ENCODE results near the gene NTM.
"Not testable (repeated sequence)": the region's sequence is repeated elsewhere in the genome, so short reads cannot be mapped to it uniquely, and the experiment has no call there.

The NTM gene

GRCh38 chr11:131421066-131421855 lies 50.8 kb downstream of the NTM start:
- no peak for DNase-seq (ENCODE audit: extremely low spot score)
- ChIA-PET POLR2A (no interaction called here), CTCF (no interaction called here)
- no peak for TF ChIP-seq CTBP1 (IDR thresholded peaks at IDR 0.05; ENCODE audit: borderline replicate concordance)
- no peak for TF ChIP-seq NFRKB (IDR thresholded peaks at IDR 0.05)
- TF ChIP-seq SP1 (IDR thresholded peaks at IDR 0.05): no peak
- TF ChIP-seq ARNT (IDR thresholded peaks at IDR 0.05): no peak
- TF ChIP-seq SUZ12 (IDR thresholded peaks at IDR 0.05): no peak
- no peak for TF ChIP-seq PKNOX1 (IDR thresholded peaks at IDR 0.05)
- no peak for TF ChIP-seq TARDBP (IDR thresholded peaks at IDR 0.05)
- no peak for TF ChIP-seq LEF1 (IDR thresholded peaks at IDR 0.05; ENCODE audit: borderline replicate concordance)
- TF ChIP-seq ZNF384 (IDR thresholded peaks at IDR 0.05): no peak
- no peak for TF ChIP-seq L3MBTL2 (conservative IDR thresholded peaks at IDR 0.05)

GRCh38 chr11:131422029-131422428 lies 51.6 kb downstream of the NTM start:
- POLR2A ChIA-PET: no interaction called here
- CTCF ChIA-PET: no interaction called here
- DNase-seq (ENCODE audit: extremely low spot score): no peak
- TF ChIP-seq FOXK2 (IDR thresholded peaks at IDR 0.05): no peak

- no peak for TF ChIP-seq NFRKB (IDR thresholded peaks at IDR 0.05)
- no peak for TF ChIP-seq SP1 (IDR thresholded peaks at IDR 0.05)
- no peak for TF ChIP-seq FOXA1 (IDR thresholded peaks at IDR 0.05)
- TF ChIP-seq HDGF (IDR thresholded peaks at IDR 0.05; ENCODE audit: borderline replicate concordance): no peak
- TF ChIP-seq FOXK2 (IDR thresholded peaks at IDR 0.05): no peak
- TF ChIP-seq LEF1 (IDR thresholded peaks at IDR 0.05; ENCODE audit: borderline replicate concordance): no peak
- TF ChIP-seq L3MBTL2 (conservative IDR thresholded peaks at IDR 0.05): no peak
- TF ChIP-seq ELF4 (IDR thresholded peaks at IDR 0.05): no peak
- no peak for TF ChIP-seq ARNT (IDR thresholded peaks at IDR 0.05)
- no peak for TF ChIP-seq FOXM1 (IDR thresholded peaks at IDR 0.05; ENCODE audit: borderline replicate concordance)
- ChIA-PET CTCF (no interaction called here), POLR2A (no interaction called here)
- DNase-seq (ENCODE audit: extremely low spot score): no peak
Observed at GRCh38 chr11:131422496-131422895, 52.1 kb downstream of the NTM start.

GRCh38 chr11:131423688-131424087 lies 53.3 kb downstream of the NTM start:
- POLR2A ChIA-PET: interaction anchor here (0.8 kb wide), 1 partner anchor 161 kb away, joined by 3 read pairs; no protein-coding TSS in a partner anchor
- no peak for DNase-seq (ENCODE audit: extremely low spot score)
- CTCF ChIA-PET: no interaction called here
- TF ChIP-seq FOXM1 (IDR thresholded peaks at IDR 0.05; ENCODE audit: borderline replicate concordance) (no peak), TARDBP (IDR thresholded peaks at IDR 0.05) (no peak), ZNF384 (IDR thresholded peaks at IDR 0.05) (no peak), FOXK2 (IDR thresholded peaks at IDR 0.05) (no peak), SP1 (IDR thresholded peaks at IDR 0.05) (no peak), SUZ12 (IDR thresholded peaks at IDR 0.05) (no peak), BHLHE40 (IDR thresholded peaks at IDR 0.05; ENCODE audit: borderline replicate concordance) (no peak), FOXA1 (IDR thresholded peaks at IDR 0.05) (no peak), ELF4 (IDR thresholded peaks at IDR 0.05) (no peak), LEF1 (IDR thresholded peaks at IDR 0.05; ENCODE audit: borderline replicate concordance) (no peak), PKNOX1 (IDR thresholded peaks at IDR 0.05) (no peak), CTBP1 (IDR thresholded peaks at IDR 0.05; ENCODE audit: borderline replicate concordance) (no peak), HDGF (IDR thresholded peaks at IDR 0.05; ENCODE audit: borderline replicate concordance) (no peak)

GRCh38 chr11:131424257-131424876 lies 54.0 kb downstream of the NTM start:
- POLR2A ChIA-PET: interaction anchor here (0.8 kb wide), 1 partner anchor 160 kb away, joined by 3 read pairs; no protein-coding TSS in a partner anchor
- CTCF ChIA-PET: interaction anchor here (0.7 kb wide), 1 partner anchor 38 kb away, joined by 4 read pairs; no protein-coding TSS in a partner anchor
- not testable (repeated sequence) for DNase-seq (ENCODE audit: extremely low spot score)

- CTCF ChIA-PET: interaction anchor here (0.7 kb wide), 1 partner anchor 39 kb away, joined by 4 read pairs; no protein-coding TSS in a partner anchor
- POLR2A ChIA-PET: no interaction called here
- no peak for DNase-seq (ENCODE audit: extremely low spot score)
- TF ChIP-seq FOXK2 (IDR thresholded peaks at IDR 0.05): no peak
- TF ChIP-seq NFRKB (IDR thresholded peaks at IDR 0.05): no peak
- TF ChIP-seq FOXA1 (IDR thresholded peaks at IDR 0.05): no peak
- no peak for TF ChIP-seq SUZ12 (IDR thresholded peaks at IDR 0.05)
- no peak for TF ChIP-seq LEF1 (IDR thresholded peaks at IDR 0.05; ENCODE audit: borderline replicate concordance)
- no peak for TF ChIP-seq SP1 (IDR thresholded peaks at IDR 0.05)
- TF ChIP-seq PKNOX1 (IDR thresholded peaks at IDR 0.05): no peak
- no peak for TF ChIP-seq ARNT (IDR thresholded peaks at IDR 0.05)
- TF ChIP-seq ELF4 (IDR thresholded peaks at IDR 0.05): no peak
- no peak for TF ChIP-seq CTBP1 (IDR thresholded peaks at IDR 0.05; ENCODE audit: borderline replicate concordance)
- no peak for TF ChIP-seq BHLHE40 (IDR thresholded peaks at IDR 0.05; ENCODE audit: borderline replicate concordance)
- no peak for TF ChIP-seq L3MBTL2 (conservative IDR thresholded peaks at IDR 0.05)
- TF ChIP-seq HDGF (IDR thresholded peaks at IDR 0.05; ENCODE audit: borderline replicate concordance): no peak
- TF ChIP-seq FOXM1 (IDR thresholded peaks at IDR 0.05; ENCODE audit: borderline replicate concordance): no peak
Observed at GRCh38 chr11:131425285-131425684, 54.9 kb downstream of the NTM start.
